Smooth muscle cell (in vitro differentiated cells): Measurements from ENCODE around the gene TDRD9. TPM values are rescaled to one million over a fixed set of nuclear protein-coding genes. Genes with fewer than 3 reads are reported as not detected.

Experiments
- DNase-seq: peaks from one replicate; lab custom pipeline; 2025; ENCODE audit not compliant: unreplicated experiment; lab: John Stamatoyannopoulos, UW
- H2AFZ ChIP-seq: fragments of 200-600 bp; sonication (generic); 2 replicates; pipeline ENCODE4 v1.6.0; 2016; ENCODE audit warnings: antibody characterized with exemption, low read depth, mild to moderate bottlenecking
- H3F3A ChIP-seq: fragments of 200-600 bp; sonication (generic); 2 replicates; pipeline ENCODE4 v1.6.0; 2017; ENCODE audit warnings: antibody characterized with exemption, low read depth
- H3K27ac ChIP-seq: fragments of 200-600 bp; sonication (generic); 2 replicates; pipeline ENCODE4 v1.5.1; 2016; ENCODE audit warnings: low read depth, mild to moderate bottlenecking
- H3K27me3 ChIP-seq: fragments of 200-600 bp; sonication (generic); 2 replicates; pipeline ENCODE4 v1.6.1; 2016; ENCODE audit warnings: low read depth, mild to moderate bottlenecking
- H3K36me3 ChIP-seq: fragments of 200-600 bp; sonication (generic); 2 replicates; pipeline ENCODE4 v1.5.1; 2016; ENCODE audit warnings: low read depth
- H3K4me1 ChIP-seq: fragments of 200-600 bp; sonication (generic); 2 replicates; pipeline ENCODE4 v1.5.1; 2016; ENCODE audit warnings: low read depth
- H3K4me2 ChIP-seq: fragments of 200-600 bp; sonication (generic); 2 replicates; pipeline ENCODE4 v1.6.0; 2016; ENCODE audit warnings: mild to moderate bottlenecking
- H3K4me3 ChIP-seq: fragments of 200-600 bp; sonication (generic); 2 replicates; pipeline ENCODE4 v1.5.1; 2016; ENCODE audit warnings: mild to moderate bottlenecking
- H3K79me2 ChIP-seq: fragments of 200-600 bp; sonication (generic); 2 replicates; pipeline ENCODE4 v1.6.0; 2016; ENCODE audit warnings: low read depth, mild to moderate bottlenecking
- H3K9ac ChIP-seq: fragments of 200-600 bp; sonication (generic); 2 replicates; pipeline ENCODE4 v1.6.0; 2016; ENCODE audit warnings: low read depth
- H3K9me3 ChIP-seq: fragments of 200-600 bp; sonication (generic); replicated peaks from 2 replicates; pipeline ENCODE4 v1.5.1; 2016; ENCODE audit warnings: low read depth
- H4K20me1 ChIP-seq: fragments of 200-600 bp; sonication (generic); 2 replicates; pipeline ENCODE4 v1.6.0; 2016; ENCODE audit warnings: low read depth
- WGBS: methylation state at CpG from one replicate; pipeline ENCODE4 v1.1.7; 2016; ENCODE audit warnings: low lambda C conversion rate; 5-methylcytosine and 5-hydroxymethylcytosine counted together
- polyA plus RNA-seq: library from polyadenylated mRNA; unstranded; fragments of >200 nt; fragmentation: Nextera tagmentation; extraction: Ambion mirVana; gene quantifications from 2 replicates; pipeline ENCODE4 v1.2.1, GENCODE V29; 2016
- total RNA-seq: library from RNA; depleted of rRNA; stranded (reverse); fragments of >200 nt; gene quantifications from 2 replicates; pipeline ENCODE4 v1.2.3, GENCODE V29; 2014
- TF ChIP-seq, protein P1 (sequence below): fragments of 200-600 bp; sonication (generic); IDR thresholded peaks from 2 replicates; pipeline ENCODE4 v1.5.1; 2017; ENCODE audit warnings: borderline replicate concordance, mild to moderate bottlenecking, antibody characterized with exemption; ENCODE audit not compliant: insufficient read depth, poor library complexity, severe bottlenecking

The TDRD9 gene
- total and polyA plus RNA-seq, 2 experiments from 2014 or later, result 1.0 TPM; not detected in 1

DNA sequence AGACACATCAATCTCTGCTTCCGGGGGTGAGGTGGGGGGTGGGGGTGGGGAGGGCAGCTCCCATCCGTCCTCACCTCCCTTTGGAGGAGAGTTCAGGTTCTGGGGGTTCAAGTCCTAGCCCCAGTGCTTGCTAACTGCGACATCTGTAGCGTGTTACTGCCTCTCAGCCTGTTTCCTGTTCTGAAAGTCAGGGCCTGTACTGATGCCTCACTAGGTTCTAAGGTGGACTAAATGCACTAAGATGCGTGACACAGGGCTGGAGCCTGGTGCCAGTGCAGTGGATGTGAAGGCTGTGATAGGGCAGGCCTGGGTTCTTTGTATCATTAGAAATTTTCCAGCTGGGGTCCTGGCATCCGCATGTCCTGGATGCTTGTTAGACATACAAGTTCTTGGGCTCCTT, 17.3 kb upstream of the TDRD9 start:
- Histone ChIP-seq H3K36me3 (peaks cover 13% of the 10 kb centered on the region), H3K9ac (no peak overlapping the region), H3K4me3 (no peak overlapping the region), H3K27me3 (no peaks in the 10 kb centered on the region), H3F3A (peaks cover 9% of the 10 kb centered on the region), H3K9me3 (no peaks in the 10 kb centered on the region), H3K4me2 (no peak overlapping the region), H4K20me1 (peaks cover 25% of the 10 kb centered on the region), H3K27ac (no peak overlapping the region), H2AFZ (no peak overlapping the region), H3K79me2 (peaks cover 8% of the 10 kb centered on the region), H3K4me1 (peaks cover 5% of the 10 kb centered on the region)
- 80% methylated on average over 6 of the region's 6 CpGs for WGBS
- DNase-seq, result no peak
- TF ChIP-seq, protein P1, sequence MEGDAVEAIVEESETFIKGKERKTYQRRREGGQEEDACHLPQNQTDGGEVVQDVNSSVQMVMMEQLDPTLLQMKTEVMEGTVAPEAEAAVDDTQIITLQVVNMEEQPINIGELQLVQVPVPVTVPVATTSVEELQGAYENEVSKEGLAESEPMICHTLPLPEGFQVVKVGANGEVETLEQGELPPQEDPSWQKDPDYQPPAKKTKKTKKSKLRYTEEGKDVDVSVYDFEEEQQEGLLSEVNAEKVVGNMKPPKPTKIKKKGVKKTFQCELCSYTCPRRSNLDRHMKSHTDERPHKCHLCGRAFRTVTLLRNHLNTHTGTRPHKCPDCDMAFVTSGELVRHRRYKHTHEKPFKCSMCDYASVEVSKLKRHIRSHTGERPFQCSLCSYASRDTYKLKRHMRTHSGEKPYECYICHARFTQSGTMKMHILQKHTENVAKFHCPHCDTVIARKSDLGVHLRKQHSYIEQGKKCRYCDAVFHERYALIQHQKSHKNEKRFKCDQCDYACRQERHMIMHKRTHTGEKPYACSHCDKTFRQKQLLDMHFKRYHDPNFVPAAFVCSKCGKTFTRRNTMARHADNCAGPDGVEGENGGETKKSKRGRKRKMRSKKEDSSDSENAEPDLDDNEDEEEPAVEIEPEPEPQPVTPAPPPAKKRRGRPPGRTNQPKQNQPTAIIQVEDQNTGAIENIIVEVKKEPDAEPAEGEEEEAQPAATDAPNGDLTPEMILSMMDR, result no peak

DNA sequence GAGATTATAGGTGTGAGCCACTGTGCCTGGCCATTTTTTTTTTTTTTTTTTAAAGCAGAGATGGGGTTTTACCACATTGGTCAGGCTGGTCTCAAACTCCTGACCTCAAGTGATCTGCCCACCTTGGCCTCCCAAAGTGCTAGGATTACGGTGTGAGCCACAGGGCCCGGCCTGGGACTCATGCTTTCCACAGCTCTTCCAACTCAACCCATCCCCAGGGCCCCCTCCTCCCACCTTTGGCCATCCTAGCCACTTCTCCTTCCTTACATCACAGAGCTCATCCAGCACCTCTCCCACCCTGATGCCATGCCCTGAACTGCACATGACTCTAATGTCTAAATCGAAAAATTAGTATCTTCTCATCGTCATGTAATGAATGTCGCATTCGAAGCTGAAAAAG, 12.6 kb upstream of the TDRD9 start:
- H3F3A ChIP-seq, result peaks cover 9% of the 10 kb centered on the region
- peaks cover 54% of the 10 kb centered on the region for H3K79me2 ChIP-seq
- TF ChIP-seq, protein P1, result no peak
- peaks cover 60% of the 10 kb centered on the region for H4K20me1 ChIP-seq
- no peak overlapping the region for H3K9ac ChIP-seq
- no peak for DNase-seq
- H3K4me2 ChIP-seq, result no peak overlapping the region
- H3K27ac ChIP-seq, result no peak overlapping the region
- H3K27me3 ChIP-seq, result no peaks in the 10 kb centered on the region
- H3K36me3 ChIP-seq, result peaks cover 13% of the 10 kb centered on the region
- WGBS, result 96% methylated on average over 6 of the region's 6 CpGs
- H3K9me3 ChIP-seq, result no peaks in the 10 kb centered on the region
- no peaks in the 10 kb centered on the region for H3K4me1 ChIP-seq
- H3K4me3 ChIP-seq, result no peak overlapping the region
- H2AFZ ChIP-seq, result no peak overlapping the region

DNA sequence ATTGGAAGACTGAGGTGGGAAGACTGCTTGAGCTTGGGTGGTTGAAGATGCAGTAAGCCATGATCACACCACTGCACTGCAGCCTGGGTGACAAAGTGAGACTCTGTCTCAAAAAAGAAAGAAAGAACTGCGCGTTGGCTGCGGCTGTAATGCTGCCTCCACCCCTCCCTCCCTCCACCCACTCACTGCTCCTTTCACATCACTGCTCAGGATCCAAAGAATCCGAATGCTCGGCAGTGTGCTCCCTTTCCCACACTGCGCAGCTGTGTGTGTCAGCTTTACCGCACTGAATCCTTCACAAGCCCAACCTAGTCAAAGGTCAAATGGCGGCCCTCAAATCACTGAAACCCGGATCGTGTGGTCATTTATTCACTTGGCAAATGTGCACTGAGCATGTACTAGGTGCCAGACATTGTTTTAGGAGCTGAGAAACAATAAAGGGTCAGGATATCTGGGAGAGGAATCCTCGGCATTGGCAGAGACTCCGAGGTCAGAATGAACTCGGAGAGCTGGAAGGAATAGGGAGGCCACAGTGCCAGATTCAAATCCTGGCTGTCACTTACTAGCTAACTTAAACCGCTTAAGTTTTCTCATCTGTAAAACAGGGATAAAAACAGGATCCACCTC, 11.5 kb upstream of the TDRD9 start:
- DNase-seq, result no peak
- Histone ChIP-seq H3K27me3 (no peaks in the 10 kb centered on the region), H3K9ac (no peak overlapping the region), H3K4me3 (no peak overlapping the region), H3F3A (peaks cover 8% of the 10 kb centered on the region), H2AFZ (no peak overlapping the region), H3K4me2 (no peak overlapping the region), H4K20me1 (peaks cover 60% of the 10 kb centered on the region), H3K9me3 (no peaks in the 10 kb centered on the region), H3K79me2 (peaks cover 61% of the 10 kb centered on the region), H3K36me3 (peaks cover 13% of the 10 kb centered on the region), H3K4me1 (no peaks in the 10 kb centered on the region), H3K27ac (no peak overlapping the region)
- WGBS, result 94% methylated on average over 14 of the region's 14 CpGs
- TF ChIP-seq, protein P1, result no peak
